Tibial nerve (tissue), 3 donors: Measurements from ENCODE around the gene ACTR3C.

Experiments
- POLR2A ChIP-seq, 2 donors: fragments of 450-650 bp; IDR thresholded peaks; one replicate each; pipeline ENCODE4 v1.6.1; 2017; ENCODE audit warnings: antibody characterized with exemption in 2 of 2, mild to moderate bottlenecking in 2 of 2, moderate library complexity in 2 of 2
- TF ChIP-seq, protein P1 (sequence below), 5 experiments: fragments of 200-600 bp in 3 of 5; fragments of 450-650 bp in 2 of 5; sonication (generic) in 3 of 5; IDR thresholded peaks; one replicate each; pipeline ENCODE4 v1.5.1; 2016 to 2019; ENCODE audit warnings: antibody characterized with exemption in 5 of 5, mild to moderate bottlenecking in 3 of 5, moderate library complexity in 2 of 5

DNA sequence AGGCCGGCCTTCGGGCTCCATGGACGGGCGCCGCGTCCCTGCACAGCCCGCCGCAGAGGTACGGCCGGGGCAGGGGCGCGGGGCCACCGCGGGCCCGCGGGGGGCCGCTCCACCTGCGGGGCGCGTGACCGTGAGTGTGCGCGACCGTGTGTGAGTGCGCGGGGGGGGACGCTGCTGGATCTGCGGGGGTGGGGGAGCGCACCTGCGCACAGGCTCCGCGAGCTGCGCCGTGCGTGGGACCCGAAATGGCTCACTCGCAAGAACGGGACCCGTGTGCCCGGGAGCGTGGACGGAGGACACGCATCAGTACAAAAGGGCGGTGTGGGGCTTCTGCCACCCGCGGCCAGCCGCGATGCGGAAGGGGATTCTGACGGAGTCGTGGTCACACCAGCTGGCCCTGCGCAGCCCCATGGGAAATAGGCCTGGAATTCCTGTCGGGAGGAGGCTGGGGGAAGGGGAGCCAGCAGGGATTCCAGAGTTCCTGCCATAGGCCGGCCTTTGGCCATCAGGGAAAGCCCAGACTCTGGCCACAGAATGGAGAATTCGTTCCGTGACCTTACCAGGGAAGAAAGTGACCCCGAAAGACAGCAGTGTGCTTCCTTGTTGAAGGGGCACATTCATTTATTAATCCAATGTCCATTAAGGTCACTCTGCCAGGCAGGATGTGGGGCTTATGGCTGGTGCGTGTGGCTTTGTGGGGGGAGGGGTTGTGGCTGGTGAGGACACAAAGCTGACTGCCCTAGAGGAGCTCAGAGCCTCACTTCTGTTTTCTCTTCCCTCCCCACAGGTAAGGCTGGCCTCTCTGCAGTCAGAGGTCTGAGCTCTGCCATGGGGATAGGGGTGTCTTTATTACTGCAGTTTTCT is 45.8 kb upstream of the ACTR3C start:
- TF ChIP-seq, protein P1, sequence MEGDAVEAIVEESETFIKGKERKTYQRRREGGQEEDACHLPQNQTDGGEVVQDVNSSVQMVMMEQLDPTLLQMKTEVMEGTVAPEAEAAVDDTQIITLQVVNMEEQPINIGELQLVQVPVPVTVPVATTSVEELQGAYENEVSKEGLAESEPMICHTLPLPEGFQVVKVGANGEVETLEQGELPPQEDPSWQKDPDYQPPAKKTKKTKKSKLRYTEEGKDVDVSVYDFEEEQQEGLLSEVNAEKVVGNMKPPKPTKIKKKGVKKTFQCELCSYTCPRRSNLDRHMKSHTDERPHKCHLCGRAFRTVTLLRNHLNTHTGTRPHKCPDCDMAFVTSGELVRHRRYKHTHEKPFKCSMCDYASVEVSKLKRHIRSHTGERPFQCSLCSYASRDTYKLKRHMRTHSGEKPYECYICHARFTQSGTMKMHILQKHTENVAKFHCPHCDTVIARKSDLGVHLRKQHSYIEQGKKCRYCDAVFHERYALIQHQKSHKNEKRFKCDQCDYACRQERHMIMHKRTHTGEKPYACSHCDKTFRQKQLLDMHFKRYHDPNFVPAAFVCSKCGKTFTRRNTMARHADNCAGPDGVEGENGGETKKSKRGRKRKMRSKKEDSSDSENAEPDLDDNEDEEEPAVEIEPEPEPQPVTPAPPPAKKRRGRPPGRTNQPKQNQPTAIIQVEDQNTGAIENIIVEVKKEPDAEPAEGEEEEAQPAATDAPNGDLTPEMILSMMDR (IDR thresholded peaks at IDR 0.05): no peak
- TF ChIP-seq POLR2A (IDR thresholded peaks at IDR 0.05): no peak
